GM13977 (cell line): ENCODE measurements around the gene TMEM132A.

Experiments
- DNase-seq: peaks from one replicate; pipeline ENCODE4 v3.0.0; 2012; ENCODE audit warnings: low spot score
- in situ Hi-C: fragments of 300-500 bp; cut with MboI; formaldehyde crosslinking; loops from one replicate; pipeline ENCODE4 v1.12.0; 2022; ENCODE audit warnings: low sequenced_read_pairs, low pct_unique_long_range_greater_than_20kb, mixed read lengths, inconsistent platforms; ENCODE audit not compliant: unreplicated experiment
- TF ChIP-seq, protein P1 (sequence below): IDR thresholded peaks from 2 replicates; pipeline ENCODE4 v1.5.1; 2012; ENCODE audit warnings: mild to moderate bottlenecking, control low read depth; ENCODE audit not compliant: insufficient read depth; ENCODE audit errors: extremely low read depth, missing control alignments

The TMEM132A gene

DNA sequence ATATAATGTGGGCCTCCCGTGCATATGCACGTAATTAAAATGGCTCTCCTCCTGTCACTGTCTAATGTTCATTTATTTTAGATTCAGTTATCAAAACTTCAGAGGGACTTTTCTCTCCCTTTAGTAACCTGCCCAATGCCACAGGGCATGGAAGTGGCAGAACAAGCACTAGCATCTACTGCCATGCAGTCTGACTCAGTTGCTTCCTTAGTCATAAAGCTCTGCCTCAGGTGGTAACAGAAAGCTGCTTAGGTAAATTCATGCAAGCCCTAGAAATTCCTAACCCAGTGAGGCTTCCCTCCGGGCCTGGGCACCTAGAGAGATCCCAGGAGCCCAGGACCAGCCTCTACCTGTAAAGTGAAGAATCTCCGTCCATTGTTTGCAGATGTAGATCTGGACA, 26.8 kb upstream of the TMEM132A start:
- no peak for DNase-seq
- in situ Hi-C loops, result no loop called here
- TF ChIP-seq, protein P1, sequence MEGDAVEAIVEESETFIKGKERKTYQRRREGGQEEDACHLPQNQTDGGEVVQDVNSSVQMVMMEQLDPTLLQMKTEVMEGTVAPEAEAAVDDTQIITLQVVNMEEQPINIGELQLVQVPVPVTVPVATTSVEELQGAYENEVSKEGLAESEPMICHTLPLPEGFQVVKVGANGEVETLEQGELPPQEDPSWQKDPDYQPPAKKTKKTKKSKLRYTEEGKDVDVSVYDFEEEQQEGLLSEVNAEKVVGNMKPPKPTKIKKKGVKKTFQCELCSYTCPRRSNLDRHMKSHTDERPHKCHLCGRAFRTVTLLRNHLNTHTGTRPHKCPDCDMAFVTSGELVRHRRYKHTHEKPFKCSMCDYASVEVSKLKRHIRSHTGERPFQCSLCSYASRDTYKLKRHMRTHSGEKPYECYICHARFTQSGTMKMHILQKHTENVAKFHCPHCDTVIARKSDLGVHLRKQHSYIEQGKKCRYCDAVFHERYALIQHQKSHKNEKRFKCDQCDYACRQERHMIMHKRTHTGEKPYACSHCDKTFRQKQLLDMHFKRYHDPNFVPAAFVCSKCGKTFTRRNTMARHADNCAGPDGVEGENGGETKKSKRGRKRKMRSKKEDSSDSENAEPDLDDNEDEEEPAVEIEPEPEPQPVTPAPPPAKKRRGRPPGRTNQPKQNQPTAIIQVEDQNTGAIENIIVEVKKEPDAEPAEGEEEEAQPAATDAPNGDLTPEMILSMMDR, result no peak

DNA sequence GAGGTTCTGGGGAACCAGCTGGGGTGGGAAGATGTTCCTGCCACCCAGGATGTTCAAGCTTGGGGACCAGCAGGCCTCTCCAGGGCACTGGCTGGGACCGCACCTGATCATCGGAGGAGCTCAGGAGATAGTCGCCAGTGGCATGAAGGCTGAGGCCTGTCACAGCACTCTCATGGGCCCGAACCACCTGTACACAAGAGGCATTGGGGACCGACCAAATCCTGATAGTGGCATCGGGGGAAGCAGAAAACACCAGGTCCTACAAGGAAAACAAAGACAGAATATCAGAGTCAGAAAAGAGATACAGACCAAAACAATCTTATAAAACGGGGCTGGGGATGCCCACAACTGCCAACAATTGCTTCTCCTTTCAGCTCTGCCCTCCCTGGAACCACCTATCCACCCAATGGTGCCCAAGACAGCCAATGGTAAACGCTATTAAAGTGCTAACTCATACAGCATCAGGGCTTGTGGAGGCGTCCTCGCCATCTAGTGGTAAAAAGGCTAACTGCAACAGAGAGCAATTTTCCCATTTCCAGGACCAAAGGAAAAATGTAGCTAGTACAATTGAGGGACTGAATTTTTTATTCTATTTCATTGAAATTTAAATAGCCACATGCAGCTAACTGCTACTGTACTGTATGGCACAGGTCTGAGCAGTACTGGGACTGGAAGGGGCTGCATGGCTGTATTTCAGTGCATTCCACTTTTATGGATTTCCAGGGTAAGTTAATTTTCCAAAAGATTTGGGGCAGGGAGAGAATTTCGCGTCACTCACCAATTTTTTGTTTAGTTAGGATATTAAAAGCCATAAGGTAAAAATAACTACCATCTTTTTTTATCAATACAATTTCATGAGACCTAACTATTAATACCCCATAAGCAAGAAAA, 25.0 kb upstream of the TMEM132A start:
- DNase-seq, result peak; percentile 52
- in situ Hi-C loops, result no loop called here
- TF ChIP-seq, protein P1, result peak; percentile 85

DNA sequence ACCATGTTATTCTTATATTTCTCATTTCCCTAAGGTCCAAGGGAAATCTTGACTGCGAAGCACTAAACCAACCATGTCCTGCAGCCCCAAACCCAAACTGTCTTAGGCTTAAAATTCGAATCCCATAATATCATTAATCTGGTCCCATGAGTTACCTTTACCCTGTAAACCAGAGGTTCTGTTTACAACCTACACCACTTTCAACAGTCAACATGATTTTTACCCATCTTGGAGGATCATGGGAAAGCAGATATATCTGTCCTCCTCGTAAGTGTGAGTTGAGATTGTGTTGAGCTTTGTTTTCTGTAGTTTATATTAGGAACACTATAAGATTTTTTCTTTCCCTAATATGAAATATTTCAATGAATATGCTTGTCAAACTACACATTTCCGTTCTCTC, 24.3 kb upstream of the TMEM132A start:
- DNase-seq, result no peak
- TF ChIP-seq, protein P1, result no peak
- in situ Hi-C loops, result no loop called here

DNA sequence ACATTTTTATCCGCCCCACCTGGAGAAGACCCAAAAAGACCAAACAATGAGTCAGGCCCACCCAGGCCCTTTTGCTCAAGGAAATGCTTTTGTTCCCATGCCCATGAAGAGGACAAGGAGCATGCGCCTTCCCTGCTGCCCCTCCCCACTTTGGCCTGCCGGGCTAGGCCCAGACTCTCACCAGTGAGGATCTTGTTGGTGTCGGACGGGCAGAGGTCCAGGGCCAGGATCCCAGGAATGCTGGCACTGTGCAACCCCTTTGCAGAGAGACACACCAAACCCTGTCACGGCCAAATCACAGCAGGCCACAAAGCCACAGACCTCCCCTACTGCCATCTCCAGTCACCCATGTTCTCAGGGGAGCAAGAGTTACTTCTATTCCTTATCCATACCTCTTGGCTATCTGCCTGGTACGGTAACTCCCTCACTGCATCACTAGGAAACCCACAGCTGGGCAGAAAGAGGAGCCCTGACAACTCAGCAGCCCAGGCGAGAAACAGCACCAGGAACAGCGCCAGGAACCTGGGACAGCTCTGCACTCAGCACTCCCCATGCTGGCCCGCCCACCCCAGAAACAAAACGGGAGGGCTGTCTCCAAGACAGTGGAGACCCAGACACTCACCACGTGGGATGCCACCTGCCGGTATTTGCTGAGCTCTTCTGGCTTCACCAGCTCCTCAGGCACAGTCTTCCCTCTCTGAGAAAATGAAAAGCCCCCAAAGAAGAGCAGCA, 23.4 kb upstream of the TMEM132A start:
- DNase-seq, result no peak
- in situ Hi-C loops, result no loop called here
- TF ChIP-seq, protein P1, result no peak

DNA sequence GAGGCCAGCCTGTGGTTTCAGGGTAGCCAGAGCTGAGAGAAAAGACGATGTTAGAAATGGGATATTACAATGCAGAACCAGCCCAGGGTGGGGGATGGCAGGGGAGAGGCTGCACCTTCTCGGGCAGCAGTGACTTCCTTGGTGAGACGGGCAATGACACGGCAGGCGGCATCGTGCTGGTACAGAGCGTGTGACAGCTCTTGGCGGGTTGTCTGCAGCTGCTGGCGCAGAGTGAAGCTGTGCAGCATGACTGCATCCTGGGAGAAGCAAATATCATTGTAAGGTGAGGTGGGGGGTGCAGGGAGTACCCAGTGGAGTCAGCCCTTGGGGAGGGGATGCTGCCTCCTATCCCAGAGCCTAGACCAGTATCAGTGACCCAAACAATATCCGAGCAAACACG, 21.6 kb upstream of the TMEM132A start:
- in situ Hi-C loops, result no loop called here
- no peak for DNase-seq
- TF ChIP-seq, protein P1, result no peak

DNA sequence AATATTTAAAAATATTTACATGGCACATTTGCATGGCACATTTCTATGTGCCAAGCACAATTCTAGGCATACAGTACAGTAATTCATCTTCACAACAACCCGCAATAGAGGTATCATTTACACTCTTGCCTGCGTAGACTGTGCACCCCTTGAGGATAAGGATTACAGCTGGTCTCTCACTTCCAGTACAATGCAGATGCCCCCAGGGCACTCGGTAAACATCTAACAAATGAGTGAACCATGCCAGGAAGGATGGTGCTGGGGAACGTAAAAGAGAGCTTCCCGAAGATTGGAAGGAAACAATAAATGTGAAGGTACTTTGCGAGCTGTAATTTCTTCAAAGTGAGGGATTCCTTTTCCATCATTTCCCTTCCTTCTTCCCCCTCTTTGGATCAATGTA, 19.2 kb upstream of the TMEM132A start:
- in situ Hi-C loops, result no loop called here
- DNase-seq, result no peak
- TF ChIP-seq, protein P1, result no peak
